Stimulated activated CD4-positive, alpha-beta T cell treated with anti-CD3 and anti-CD28 coated beads, Interleukin-2, amount 100 ng/mL, for 24 hours (primary cell): Measurements from ENCODE around the gene NGEF.
"Not testable (repeated sequence)": the region's sequence is repeated elsewhere in the genome, so short reads cannot be mapped to it uniquely, and the experiment has no call there.

ENCODE experiments used
- DNase-seq, 2 donors: peaks; one replicate each; pipeline ENCODE4 v3.0.0-alpha.2; 2020

NGEF gene

DNA sequence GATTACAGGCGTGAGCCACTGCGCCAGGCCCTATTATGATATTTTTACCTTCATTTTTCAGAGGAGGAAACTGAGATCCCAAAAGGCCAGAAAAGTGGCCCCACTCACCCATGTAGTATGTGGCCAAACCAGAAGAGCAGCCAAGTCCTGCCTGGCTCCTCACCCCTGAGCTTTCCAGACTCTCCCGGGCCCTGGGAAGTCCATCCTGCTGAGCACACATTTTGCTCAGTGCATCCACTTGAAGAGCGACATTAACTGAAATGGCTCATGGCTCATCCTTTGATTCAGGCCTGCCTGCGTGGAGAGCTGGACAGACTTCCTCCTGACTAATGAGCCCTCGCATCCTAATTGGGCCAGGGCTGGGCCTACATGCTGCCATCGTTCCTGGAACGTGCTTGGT, 9.5 kb upstream of the NGEF start:
- DNase-seq = no peak

DNA sequence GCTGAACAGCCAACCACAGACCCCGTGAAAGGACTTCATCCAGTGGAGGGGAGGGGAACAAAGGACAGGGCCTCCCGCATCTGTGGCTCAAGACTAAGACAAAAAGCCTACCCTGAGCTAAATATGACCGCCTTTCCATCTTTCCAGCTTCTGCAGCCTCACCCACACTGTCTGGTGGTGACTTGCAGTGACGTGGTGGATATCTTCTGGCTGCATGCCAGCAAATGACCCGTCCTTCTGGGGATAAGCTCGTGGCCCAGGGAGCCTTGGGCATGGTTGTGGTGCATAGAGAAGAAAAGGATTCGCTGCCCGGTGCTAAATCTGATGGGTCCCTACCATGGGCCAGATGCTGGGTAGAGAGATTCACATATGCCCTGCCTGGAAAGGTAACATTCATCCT, 8.7 kb upstream of the NGEF start:
- DNase-seq = no peak

DNA sequence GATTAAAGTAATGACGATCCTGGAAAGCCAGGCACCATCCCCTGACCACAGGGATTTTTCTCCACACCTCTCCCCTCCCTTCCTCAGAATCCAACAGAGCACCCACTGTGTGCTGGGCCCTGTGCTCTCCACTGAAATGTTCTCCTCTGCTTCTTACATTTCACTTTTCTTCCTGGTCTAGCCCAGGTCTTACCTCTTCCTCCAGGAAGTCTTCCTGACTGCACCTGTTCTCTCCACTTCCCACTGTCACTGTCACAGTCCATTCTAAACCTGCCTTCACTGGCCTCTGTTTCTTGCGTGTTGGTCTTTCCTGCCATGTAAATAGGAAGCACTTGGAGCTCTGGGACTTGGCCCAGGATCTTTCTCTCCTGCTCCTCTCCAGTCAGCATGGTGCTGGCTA, 7.4 kb upstream of the NGEF start:
- DNase-seq = no peak

DNA sequence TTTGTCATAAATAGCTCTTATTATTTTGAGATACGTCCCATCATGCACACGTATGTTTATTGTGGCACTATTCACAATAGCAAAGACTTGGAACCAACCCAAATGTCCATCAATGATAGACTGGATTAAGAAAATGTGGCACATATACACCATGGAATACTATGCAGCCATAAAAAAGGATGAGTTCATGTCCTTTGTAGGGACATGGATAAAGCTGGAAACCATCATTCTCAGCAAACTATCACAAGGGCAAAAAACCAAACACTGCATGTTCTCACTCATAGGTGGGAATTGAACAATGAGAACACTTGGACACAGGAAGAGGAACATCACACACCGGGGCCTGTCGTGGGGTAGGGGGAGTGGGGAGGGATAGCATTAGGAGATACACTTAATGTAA, 6.6 kb upstream of the NGEF start:
- DNase-seq = not testable (repeated sequence)

DNA sequence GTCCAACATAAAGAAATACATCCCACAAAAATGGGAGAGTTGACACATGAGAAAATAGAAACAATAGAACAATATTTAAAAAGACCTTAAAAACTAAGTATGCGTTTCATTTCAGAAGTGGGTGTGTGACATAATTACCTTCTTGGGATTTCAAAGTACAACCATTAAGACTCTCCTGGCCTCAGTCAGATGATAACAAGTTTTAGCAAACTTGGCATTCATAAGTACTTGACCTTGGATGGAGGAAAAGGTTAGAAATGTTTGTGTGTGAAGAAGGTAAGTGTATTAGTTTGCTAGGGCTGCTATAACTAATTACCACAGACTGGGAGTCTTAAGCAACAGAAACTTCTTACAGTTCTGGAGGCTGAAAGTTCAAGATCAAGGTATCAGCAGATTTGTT, 4.9 kb upstream of the NGEF start:
- DNase-seq = no peak

DNA sequence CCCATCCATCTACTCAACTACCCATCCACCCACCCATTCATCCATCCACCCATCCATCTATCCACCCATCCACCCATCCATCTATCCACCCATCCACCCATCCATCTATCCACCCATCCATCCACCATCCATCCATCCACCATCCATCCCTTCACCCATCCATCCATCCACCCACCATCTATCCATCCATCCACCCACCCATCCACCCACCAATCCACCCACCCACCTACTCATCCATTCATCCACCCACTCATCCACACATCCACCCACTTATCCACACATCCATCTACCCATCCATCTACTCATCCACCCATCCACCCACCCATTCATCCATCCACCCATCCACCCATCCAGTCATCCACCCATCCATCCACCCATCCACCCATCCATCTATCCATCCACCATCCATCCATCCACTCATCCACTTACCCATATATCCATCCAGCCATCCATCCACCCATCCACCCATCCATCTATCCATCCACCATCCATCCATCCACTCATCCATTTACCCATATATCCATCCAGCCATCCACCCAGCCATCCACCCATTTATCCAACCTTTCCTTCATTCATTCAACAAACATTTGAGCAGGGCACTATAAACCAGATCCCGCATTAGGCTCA, 2.1 kb upstream of the NGEF start:
- DNase-seq = no peak

DNA sequence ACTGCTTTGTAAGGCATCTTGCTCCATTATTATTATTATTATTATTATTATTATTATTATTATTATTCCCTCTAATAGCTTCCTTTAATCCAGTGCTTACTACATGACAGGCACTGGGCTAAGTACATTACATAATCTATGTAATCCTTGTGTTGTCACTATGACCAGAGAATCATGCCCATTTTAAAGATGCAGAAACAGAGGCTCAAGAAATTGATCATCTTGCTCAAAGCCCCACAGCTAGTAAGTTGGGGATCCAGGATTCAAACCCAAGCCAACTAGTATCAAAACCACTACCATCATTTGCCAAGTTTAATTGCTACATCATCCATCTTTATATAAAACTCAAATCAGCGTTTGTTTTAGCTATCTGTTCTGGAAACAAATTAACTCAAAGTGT, 594 bp upstream of the NGEF start:
- DNase-seq = no peak

DNA sequence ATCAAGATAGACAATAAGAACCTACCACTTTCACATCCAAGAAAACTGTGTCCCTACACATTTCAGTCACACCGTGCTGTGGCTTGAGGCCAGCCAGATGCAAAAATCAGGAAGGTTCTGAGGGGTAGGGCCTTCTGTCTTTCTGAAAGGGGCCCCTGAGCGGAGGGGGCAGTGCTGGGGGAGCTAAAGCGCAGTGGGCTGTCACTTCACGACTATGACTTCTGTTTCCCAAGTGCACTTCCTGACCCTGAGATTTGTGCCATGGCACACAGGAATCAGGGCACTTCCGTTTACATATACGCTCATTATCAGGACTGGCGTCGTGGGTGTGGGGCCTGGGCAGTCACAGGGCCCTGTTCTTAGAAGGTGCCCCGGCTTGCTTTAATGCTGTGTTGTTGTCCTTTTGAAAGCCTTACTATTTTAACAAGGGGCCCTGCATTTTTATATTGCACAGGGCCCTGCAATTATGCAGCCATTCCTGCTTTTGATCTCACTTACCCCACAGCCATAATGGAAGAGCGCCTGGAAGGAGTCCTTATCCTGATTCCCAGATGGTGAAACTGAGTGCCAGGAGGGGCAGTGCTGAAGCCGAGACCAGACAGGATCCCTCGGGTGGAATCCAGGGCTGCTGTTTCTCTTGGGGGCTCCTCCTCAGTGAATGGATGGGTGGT, 620 bp downstream of the NGEF start:
- DNase-seq = no peak

DNA sequence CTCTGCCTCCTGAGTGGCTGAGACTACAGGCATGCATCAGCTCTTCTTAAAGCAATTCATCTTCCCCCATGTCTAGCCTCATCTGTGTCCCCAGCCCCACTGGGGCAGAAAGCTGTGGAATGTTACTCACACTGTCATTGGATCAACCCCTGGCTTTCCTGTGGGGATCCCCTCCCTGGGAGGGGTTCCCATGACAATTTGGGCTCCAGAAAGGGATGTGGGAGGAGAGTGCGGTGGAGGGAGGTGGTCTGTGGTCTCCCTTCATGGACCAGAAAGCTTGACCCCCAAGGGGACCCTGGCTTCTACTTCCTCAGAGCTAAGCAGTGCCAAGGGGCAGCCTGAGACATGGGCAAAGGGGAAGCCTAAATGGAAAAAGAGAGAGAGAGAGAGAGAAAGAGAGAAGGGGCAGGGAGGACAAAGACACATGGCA, 1.3 kb downstream of the NGEF start:
- DNase-seq = no peak

DNA sequence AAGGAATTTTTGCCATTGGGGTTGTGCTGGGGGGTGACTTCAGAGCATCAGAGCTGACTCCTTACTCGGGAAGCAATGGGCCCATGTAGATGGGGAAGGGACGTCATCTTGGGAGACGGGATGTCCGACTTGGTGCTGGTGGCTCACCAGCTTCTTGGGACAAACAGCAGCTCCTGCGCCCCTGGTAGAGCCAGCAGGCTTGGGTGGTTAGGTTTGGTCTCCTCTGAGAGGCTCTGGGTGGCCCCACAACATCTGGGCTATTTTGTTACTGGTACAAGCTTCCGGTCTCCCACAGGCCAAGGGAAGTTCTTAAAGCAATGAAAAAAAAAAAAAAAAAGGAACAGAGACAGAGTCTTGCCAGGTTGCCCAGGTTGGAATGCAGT, 1.8 kb downstream of the NGEF start:
- DNase-seq = no peak

DNA sequence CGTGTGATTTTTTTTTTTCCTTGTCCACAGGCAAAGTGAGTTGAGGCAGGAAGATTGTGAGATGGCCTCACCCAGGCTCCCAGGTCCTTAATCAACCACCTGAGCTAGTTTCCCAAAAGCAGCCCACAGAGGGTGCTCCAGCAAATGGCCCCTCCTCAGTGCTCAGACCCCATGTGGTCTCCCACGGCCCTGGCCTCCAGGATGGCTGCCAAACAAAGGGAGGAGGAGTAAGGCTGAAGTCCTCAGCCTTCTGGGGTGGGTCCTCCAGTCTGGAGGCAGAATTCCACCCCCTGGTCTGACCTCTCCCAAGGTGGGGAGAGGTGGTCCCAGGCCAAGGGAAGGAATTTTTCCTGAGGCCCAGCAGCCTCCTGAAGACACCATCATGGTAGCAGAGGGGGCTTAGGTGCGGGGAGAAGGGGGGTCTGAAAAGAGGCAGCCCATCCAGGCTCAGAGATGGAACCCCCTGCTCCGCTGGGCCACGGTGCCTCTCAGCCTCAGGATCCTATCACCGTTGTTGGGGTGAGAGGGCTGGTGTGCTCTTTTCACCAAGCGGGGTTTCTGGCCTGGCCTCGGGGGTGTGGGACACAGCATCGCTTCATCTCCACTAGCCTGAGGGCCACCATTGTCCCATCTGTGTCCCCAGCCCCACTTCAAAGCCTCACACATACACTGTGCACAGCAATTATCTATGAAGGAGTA, 2.3 kb downstream of the NGEF start:
- DNase-seq = no peak

DNA sequence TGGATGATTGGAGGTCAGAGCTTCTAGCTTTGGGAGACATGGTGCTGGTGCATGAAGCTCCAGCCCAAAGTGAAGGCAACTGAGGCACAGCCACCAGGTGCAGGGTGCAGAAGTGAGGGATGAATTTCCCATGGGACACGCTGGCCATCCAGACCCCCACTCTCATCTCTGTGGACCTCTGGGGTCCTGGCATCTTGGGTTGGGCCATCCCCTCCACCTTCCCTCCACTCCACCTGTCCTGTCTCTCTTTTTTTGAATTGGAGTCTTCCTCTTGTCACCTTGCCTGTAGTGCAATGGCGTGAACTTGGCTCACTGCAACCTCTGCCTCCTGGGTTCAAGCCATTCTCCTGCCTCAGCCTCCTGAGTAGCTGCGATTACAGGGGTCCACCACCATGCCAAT, 3.4 kb downstream of the NGEF start:
- no peak for DNase-seq

DNA sequence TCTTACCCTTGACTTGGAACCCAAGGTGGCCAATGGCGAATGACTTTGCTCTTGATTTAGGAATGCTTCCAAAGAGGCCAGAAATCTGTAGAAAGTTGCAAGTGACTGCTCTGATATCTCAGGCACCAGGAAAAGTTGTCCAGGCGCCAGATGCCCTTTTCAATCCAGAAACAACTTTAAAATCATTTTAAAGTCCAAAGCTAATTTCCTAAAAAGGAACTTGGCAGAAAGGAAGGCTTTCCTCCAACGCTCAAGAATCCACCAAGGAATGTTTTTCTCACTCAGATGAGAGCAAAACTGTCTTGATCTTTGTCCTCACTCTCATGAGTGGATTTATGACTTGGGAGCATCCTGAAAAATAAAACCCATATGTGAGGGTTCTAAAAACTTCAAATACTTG, 5.3 kb downstream of the NGEF start:
- DNase-seq = no peak

DNA sequence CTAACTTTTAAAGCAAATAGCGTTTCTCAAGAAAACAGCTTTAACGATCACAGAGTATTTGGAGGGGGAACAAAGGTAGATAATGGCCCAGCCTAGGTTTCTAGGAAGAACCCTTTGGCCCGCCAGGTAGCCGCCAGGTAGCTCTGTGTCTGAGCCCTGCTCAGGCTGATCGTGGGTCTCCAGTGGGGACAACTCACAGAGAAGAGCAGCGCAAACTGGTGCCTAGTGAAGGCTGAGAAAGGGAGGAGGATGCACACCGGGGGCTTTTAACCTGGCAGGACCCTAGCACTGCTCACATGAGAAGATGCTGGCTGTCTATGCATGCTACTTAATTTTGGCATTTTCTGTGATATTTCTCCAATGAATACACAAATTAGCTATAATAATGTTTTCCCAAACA, 5.8 kb downstream of the NGEF start:
- no peak for DNase-seq

DNA sequence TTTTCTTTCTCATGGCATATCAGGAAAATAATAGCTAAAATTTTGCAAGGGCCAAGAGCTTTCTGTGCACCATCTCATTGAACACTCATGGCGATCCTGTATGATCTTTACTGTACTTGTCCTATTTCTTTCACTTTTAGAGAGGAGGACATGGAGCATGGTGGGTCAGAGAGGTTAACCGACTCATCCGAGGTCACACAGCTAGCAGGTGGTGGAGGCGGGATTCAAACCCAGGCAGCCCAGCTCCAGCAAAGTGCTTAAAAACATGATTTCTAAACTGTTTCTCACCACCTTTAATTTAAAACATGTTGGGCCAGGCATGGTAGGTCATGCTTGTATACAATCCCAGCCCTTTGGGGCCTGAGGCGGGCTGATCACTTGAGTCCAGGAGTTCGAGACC, 6.4 kb downstream of the NGEF start:
- DNase-seq = no peak

DNA sequence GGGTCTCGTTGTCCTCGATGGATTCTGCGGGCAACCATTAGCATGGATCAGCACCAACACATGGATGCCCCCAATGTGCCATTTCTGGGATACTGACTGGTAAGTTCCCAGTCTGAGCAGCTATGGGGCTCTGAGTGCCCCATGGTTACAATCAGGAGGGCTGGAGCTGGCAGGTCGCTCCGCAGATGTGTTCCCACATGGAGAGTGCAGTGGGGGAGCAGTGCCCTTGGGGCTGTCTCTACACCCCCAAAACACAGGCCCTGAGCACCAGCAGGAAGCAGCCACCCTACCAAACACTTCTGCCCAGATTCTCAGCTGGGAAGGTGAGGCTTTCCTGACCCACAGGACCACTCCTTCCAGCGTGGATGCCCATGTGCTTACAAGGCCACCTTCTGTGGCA, 8.0 kb downstream of the NGEF start:
- no peak for DNase-seq

DNA sequence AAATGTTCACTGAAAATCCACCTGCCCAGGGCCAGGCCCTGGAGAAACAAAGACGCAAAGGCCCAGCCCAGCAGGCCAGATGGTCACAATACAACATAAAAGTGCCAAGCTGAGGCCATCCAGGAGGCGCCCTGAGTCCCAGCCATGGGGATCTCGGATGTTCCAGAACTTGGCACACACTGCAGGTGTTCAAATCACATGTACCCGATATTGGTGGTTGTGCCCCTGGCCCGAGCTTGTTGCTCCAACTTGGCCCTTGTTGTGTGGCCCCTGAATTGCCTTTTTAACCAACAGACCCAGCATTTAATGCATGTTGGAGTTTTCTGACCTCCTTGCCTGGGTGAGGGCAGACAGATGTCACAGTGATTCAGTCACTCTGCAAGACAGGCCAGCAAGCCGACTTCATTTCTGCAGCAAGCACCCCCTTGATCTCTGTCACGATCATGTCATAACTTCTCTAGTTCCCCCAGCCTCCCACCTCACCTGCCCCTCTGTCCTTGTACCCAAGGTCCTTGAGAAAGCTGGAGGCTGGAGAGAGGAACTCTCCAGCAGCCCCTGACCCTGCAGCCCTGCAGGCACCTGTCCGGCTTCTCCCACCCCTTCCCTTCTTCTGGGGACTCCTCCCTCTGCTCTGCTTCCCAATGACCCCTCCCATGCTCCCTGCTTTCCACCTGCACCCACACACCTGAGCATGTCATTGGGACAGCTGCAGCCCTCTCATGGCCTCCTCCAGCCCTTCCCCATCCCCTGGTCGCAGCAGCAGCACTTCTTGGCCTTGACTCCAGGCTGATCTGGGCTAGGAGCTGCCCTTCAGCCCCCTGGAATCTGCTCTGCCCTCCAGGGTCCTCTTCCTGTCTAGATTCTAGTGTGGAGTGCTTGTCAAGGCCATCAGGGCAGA, 9.1 kb downstream of the NGEF start:
- no peak for DNase-seq

DNA sequence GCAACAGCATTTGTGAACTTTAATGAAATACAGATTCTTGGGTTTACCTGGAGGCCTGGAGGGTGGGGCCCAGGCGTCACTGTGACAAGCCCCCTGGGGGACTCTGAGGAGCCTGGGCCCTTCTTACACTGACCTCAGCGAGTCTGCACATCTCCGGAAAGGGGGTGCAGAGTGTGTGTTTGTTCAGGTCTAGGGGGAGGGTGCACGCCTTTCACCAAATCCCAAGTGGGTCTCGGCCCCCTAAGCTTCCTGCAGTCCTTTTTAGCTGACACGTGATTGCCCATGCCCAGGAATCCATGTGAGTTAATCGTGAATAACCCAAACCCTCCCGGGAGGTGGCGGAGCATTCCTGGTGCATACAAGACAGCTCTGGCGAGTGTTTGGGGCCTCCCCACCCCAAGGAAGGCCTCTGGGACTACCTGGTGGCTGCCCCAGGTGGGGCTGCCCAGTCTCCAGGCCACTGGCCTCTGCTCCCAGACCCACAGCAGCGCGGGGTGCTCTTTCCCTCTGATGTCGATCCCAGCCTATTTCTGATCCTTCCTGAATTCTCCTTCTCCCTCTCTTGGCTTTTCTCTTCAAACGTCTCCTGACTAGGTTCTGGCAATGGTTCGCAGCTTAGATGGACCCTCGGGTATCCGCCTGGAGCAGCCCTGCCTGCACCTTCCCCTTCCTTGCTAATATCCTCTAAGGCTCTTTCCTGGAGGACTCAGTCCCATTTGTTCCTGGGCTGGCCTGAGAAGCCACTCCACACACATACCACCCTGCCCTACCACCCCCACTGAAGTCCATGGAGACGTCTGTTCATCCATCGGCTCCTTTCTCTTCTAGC, 10.0 kb downstream of the NGEF start:
- DNase-seq = no peak

DNA sequence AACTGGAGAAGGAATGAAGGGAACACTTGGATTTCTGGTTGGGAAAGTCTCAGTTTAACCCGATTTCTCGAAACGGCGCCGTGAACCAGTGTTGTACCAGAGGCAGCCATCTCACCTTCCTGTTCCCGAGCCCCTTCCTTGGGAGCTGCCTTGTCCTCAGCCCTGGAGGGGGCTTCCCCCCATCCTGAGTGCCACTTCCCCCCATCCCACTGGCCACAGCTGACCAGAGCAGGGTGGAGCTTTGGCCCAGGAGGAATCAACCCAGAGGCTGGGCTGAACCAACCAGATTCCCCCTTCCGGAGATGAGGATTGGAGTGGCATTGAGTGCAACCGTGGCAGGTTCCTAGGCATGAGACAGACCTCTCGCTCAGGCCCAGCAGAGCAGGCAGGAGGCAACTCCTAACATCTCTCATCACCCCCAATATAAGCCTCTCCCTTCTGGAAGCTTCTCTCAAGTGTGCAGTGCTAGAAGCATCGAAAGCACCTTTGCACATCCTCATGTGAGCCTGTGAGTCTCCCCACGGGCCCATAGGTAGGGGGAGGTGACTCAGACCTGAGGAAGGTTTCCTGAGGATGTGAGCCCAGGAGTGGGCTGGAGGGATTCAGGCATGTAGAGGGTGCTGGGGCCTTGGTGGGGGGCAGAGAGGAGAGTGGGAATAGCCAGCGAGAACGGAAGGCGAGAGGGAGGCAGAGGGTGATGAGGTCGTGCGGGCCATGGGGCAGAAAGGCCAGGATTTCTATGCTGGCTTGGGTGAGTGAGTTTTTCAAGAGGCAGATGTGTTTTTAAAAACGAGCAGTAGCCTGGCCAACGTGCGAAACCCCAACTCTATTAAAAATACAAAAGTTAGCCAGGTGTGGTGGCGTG, 11.9 kb downstream of the NGEF start:
- DNase-seq = no peak

DNA sequence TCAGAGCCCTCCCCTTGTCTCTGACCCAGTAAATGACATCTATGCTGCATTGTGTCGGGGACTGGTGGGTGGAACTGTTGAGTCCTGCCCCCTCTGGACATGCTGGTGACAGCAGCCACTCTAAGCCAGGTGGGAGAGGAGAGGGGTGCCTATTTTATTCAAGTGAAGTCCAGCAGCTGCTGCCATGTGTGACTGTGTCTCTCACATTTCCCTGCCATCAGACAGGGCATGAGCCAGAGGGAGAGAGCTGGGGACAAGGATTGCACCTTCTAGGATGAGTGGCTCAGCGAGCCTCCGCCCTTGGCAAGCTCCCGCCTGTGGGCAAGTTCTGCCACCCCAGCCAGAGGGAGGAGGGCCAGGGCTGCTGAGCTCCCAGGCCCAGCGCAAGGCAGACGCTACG, 13.7 kb downstream of the NGEF start:
- DNase-seq = no peak

DNA sequence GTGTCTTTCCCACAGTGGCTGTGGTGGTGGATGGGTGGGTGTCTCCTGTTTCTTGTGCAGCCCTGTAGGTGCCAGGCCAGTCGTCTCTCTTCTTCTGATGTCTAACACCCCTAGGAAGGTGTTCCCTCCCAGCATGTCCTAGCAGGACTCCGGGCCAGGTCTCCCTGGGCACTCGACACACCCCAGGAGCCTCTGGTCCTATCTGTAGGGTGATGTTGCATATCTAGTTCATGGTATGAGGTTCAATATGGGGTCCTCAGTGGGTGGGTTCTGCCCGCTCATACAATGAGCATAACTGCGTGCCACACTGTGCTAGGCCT, 14.4 kb downstream of the NGEF start:
- no peak for DNase-seq
